SK-MEL-5 (cell line): ENCODE data around the gene TTC6. TPM values are rescaled to one million over a fixed set of nuclear protein-coding genes. Genes with fewer than 3 reads are reported as not detected.

Experiments used
- total RNA-seq: library from RNA; depleted of rRNA; stranded (reverse); fragments of >200 nt; shearing (Covaris generic); gene quantifications from 2 replicates; pipeline ENCODE4 v1.2.3, GENCODE V29; 2014; rRNA removed

TTC6 gene
- total RNA-seq, 1 experiment from 2014 or later = not detected

Other genes with a start within 250 kb of the TTC6 start
- 0.05 TPM in 1 of 2 replicates, not detected in the other for gene FOXA1, start 380 bp upstream of the TTC6 start, total RNA-seq